ENCODE results near the gene USH2A.

USH2A gene

DNA sequence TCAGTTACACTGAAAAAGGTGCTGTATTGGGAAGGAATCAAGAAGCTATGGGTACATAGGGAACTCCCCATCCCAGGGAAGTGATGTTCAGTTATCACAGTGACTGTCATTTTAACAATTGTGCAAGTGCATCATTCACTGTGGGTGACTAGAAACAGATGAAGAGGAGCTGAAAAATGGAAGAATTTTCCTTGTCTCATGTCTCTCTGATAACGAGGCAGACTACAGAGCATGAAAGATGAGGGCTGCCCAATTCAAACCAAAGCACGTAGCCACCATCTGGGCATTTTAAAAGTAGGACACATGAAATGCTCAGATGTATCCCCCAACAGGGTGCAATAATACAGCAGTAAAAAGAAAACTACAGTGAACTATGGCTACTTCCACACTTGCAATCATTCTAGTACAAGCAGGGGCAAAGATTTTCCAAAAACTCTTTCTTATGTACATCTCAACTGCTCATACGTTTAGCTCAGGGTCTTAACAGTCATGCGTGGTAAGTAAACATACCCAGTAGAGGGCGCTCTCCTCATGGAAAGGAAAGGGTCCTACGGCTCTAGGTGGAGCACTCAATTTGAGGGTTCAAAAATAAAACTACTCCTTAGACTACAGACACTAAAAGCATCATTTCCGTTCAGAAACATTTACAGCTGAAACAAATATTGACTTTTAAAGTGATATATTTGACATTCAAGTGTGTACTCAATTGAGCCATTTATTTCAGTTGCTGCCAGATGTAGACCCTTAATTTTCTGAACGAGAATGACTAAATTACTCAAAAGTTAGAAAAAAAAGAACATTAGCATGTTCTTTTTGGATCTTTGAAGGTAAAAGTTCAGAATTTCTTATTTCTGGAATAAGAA lies 713.0 kb downstream of the USH2A start:
- H3K4me3 ChIP-seq (ENCODE audit: control insufficient read depth, low read depth, low read length): no peak overlapping the region
- DNase-seq (ENCODE audit: low read depth): peak; percentile 24
- TF ChIP-seq, protein P1, sequence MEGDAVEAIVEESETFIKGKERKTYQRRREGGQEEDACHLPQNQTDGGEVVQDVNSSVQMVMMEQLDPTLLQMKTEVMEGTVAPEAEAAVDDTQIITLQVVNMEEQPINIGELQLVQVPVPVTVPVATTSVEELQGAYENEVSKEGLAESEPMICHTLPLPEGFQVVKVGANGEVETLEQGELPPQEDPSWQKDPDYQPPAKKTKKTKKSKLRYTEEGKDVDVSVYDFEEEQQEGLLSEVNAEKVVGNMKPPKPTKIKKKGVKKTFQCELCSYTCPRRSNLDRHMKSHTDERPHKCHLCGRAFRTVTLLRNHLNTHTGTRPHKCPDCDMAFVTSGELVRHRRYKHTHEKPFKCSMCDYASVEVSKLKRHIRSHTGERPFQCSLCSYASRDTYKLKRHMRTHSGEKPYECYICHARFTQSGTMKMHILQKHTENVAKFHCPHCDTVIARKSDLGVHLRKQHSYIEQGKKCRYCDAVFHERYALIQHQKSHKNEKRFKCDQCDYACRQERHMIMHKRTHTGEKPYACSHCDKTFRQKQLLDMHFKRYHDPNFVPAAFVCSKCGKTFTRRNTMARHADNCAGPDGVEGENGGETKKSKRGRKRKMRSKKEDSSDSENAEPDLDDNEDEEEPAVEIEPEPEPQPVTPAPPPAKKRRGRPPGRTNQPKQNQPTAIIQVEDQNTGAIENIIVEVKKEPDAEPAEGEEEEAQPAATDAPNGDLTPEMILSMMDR (IDR thresholded peaks at IDR 0.05; ENCODE audit: control insufficient read depth, insufficient read depth, low read depth, low read length, missing control alignments): peak; percentile 64

- TF ChIP-seq, protein P1 (IDR thresholded peaks at IDR 0.05; ENCODE audit: control insufficient read depth, insufficient read depth, low read depth, low read length, missing control alignments): no peak
- H3K4me3 ChIP-seq (ENCODE audit: control insufficient read depth, low read depth, low read length): no peak overlapping the region
- no peak for DNase-seq (ENCODE audit: low read depth)
These were observed 719.0 kb downstream of the USH2A start for GRCh38 chr1:215704089-215704860.

- H3K4me3 ChIP-seq (ENCODE audit: control insufficient read depth, low read depth, low read length): no peak overlapping the region
- TF ChIP-seq, protein P1 (IDR thresholded peaks at IDR 0.05; ENCODE audit: control insufficient read depth, insufficient read depth, low read depth, low read length, missing control alignments): no peak
- no peak for DNase-seq (ENCODE audit: low read depth)
These were observed 741.0 kb downstream of the USH2A start for GRCh38 chr1:215682232-215682631.

- TF ChIP-seq, protein P1 (IDR thresholded peaks at IDR 0.05; ENCODE audit: control insufficient read depth, insufficient read depth, low read depth, low read length, missing control alignments): no peak
- DNase-seq (ENCODE audit: low read depth): no peak
- H3K4me3 ChIP-seq (ENCODE audit: control insufficient read depth, low read depth, low read length): no peak overlapping the region
These were observed 742.2 kb downstream of the USH2A start for GRCh38 chr1:215681041-215681440.

DNA sequence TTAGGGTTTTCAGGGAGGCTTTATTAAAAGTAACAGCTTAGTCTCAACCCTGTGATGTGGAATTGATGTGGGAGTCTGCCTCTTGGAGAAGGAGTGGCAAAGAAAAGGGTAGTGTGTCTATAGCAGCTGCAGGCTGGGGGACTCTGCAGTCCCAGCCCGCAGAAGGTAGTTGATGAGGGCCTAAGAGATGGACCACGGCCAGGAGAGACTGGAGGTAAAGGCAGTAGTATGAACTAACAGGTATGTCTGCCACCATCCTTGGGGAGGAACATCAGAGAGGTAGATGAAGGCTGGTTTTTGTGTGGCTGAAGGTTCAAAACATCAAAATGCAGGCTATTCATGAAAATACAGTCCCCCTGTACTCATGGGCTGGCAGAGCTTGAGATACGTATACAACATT lies 744.0 kb downstream of the USH2A start:
- TF ChIP-seq, protein P1 (IDR thresholded peaks at IDR 0.05; ENCODE audit: control insufficient read depth, insufficient read depth, low read depth, low read length, missing control alignments): no peak
- no peak for DNase-seq (ENCODE audit: low read depth)
- H3K4me3 ChIP-seq (ENCODE audit: control insufficient read depth, low read depth, low read length): no peak overlapping the region

GRCh38 chr1:215677112-215677511 lies 746.1 kb downstream of the USH2A start:
- DNase-seq (ENCODE audit: low read depth): no peak
- H3K4me3 ChIP-seq (ENCODE audit: control insufficient read depth, low read depth, low read length): no peak overlapping the region
- TF ChIP-seq, protein P1 (IDR thresholded peaks at IDR 0.05; ENCODE audit: control insufficient read depth, insufficient read depth, low read depth, low read length, missing control alignments): peak; percentile 2

Data from AG09309 (cell line).